Fibroblast of the aortic adventitia (primary cell): ENCODE results near the gene DIP2C. TPM values are rescaled to one million over a fixed set of nuclear protein-coding genes. Genes with fewer than 3 reads are reported as not detected.

Experiments used
- DNase-seq: peaks from one replicate; pipeline ENCODE4 v3.0.0-alpha.2; 2010; ENCODE audit warnings: low read depth
- H3K4me3 ChIP-seq: 2 replicates; pipeline ENCODE4 v1.5.1; 2011; ENCODE audit warnings: low read depth, mild to moderate bottlenecking, control low read depth, low read length, moderate library complexity
- CTCF ChIP-seq: IDR thresholded peaks from 2 replicates; pipeline ENCODE4 v1.5.1; 2011; ENCODE audit warnings: mild to moderate bottlenecking, low read length, control low read depth, inconsistent platforms; ENCODE audit not compliant: insufficient read depth
- total RNA-seq: library from RNA; depleted of rRNA; stranded (reverse); fragments of >200 nt; gene quantifications from 2 replicates; pipeline ENCODE4 v1.2.3, GENCODE V29; 2012; ENCODE audit warnings: low replicate concordance

DIP2C gene
- total RNA-seq, 1 donor: 15.7 TPM

GRCh38 chr10:531541-531940 lies 157.9 kb downstream of the DIP2C start:
- DNase-seq: no peak
- H3K4me3 ChIP-seq: no peak overlapping the region
- no peak for TF ChIP-seq CTCF

- DNase-seq: no peak
- TF ChIP-seq CTCF: no peak
- H3K4me3 ChIP-seq: no peak overlapping the region
These were observed 158.8 kb downstream of the DIP2C start for GRCh38 chr10:530717-531116.

DNA sequence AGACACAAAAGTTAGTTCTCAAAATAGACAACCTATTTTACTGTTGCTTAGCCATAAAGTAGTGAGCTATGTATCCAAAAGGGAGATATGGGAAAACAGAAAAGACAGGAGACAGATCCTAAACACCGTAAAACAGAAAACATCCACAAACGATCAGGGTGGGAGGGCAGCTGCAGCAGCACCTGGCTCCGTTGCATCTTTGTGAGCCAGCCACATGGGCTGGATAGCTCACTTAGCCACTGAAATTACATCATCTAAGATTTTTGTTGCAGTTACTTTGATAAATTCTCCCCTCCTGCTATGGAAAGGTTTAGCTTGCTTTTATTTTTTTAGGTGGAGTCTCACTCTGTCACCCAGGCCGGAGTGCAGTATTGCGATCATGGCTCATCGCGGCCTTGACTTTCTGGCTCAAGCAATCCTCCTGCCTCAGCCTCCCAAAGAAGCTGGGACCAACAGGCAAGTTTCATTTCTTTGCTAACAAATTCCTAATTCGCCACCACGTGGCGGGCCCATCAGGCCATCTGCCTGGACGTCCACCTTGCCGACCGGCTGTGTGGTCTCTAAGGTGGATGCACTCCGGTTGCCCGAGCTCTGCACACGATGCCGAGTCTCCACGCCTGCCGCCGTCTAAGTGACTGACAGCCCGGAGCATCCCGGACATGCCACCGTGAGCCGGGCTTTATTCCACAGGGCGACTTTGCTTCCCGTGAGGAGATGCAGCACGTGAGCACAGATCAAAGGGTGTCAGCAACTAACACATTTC lies 159.8 kb downstream of the DIP2C start:
- TF ChIP-seq CTCF: no peak
- no peak for DNase-seq
- no peak overlapping the region for H3K4me3 ChIP-seq

GRCh38 chr10:528173-529165 lies 161.0 kb downstream of the DIP2C start:
- TF ChIP-seq CTCF: no peak
- no peak for DNase-seq
- no peak overlapping the region for H3K4me3 ChIP-seq

DNA sequence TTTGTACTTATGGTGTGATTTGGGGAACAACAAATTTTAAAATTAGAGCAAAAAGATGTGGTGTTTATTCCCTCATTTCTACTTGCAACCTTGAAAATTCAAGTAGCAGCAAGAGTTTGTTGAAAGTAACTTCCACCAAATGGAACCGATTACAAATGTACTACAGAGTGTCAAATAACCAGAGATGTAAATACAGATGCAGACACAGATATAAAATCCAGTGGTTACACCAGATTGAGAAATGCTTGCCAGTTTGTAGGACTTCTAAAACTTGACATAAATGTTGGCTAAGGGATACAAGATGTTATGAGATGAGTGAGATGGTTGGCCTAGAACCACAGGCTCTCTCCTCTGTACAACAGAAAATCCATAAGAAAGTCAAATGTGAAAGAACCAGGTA lies 162.1 kb downstream of the DIP2C start:
- no peak overlapping the region for H3K4me3 ChIP-seq
- no peak for DNase-seq
- TF ChIP-seq CTCF: no peak

GRCh38 chr10:526651-527312 lies 162.7 kb downstream of the DIP2C start:
- H3K4me3 ChIP-seq: no peak overlapping the region
- no peak for DNase-seq
- TF ChIP-seq CTCF: no peak
